Fibroblast of peridontal ligament (primary cell): ENCODE data around the gene ACSBG1.

Experiments used
- DNase-seq: peaks from one replicate; pipeline ENCODE4 v3.0.0-alpha.2; 2010; ENCODE audit errors: extremely low read depth

The ACSBG1 gene

GRCh38 chr15:78222745-78223395 is 11.5 kb downstream of the ACSBG1 start:
- no peak for DNase-seq

- DNase-seq: peak; percentile 29
Measured at GRCh38 chr15:78220713-78221112, 13.7 kb downstream of the ACSBG1 start.

- peak; percentile 17 for DNase-seq
Measured at GRCh38 chr15:78216276-78217104, 17.9 kb downstream of the ACSBG1 start.

- no peak for DNase-seq
Measured at GRCh38 chr15:78213956-78214355, 20.4 kb downstream of the ACSBG1 start.

- no peak for DNase-seq
Measured at GRCh38 chr15:78213425-78213750, 21.0 kb downstream of the ACSBG1 start.

- DNase-seq: peak; percentile 19
Measured at GRCh38 chr15:78212546-78213424, 21.6 kb downstream of the ACSBG1 start.

GRCh38 chr15:78212008-78212407 is 22.4 kb downstream of the ACSBG1 start:
- no peak for DNase-seq

GRCh38 chr15:78211189-78211921 is 23.0 kb downstream of the ACSBG1 start:
- no peak for DNase-seq

GRCh38 chr15:78210349-78210717 is 24.0 kb downstream of the ACSBG1 start:
- DNase-seq: no peak

GRCh38 chr15:78209646-78210348 is 24.6 kb downstream of the ACSBG1 start:
- no peak for DNase-seq

- no peak for DNase-seq
Measured at GRCh38 chr15:78208887-78209645, 25.3 kb downstream of the ACSBG1 start.

- no peak for DNase-seq
Measured at GRCh38 chr15:78208341-78208844, 26.0 kb downstream of the ACSBG1 start.

GRCh38 chr15:78207641-78208340 is 26.6 kb downstream of the ACSBG1 start:
- no peak for DNase-seq

GRCh38 chr15:78207110-78207458 is 27.3 kb downstream of the ACSBG1 start:
- no peak for DNase-seq

- DNase-seq: no peak
Measured at GRCh38 chr15:78206326-78207109, 27.8 kb downstream of the ACSBG1 start.

- DNase-seq: no peak
Measured at GRCh38 chr15:78205856-78206255, 28.5 kb downstream of the ACSBG1 start.

- no peak for DNase-seq
Measured at GRCh38 chr15:78205337-78205736, 29.0 kb downstream of the ACSBG1 start.

GRCh38 chr15:78204351-78205309 is 29.7 kb downstream of the ACSBG1 start:
- DNase-seq: no peak
